HCT116 (cell line): ENCODE measurements around the gene IGFLR1. TPM values are rescaled to one million over a fixed set of nuclear protein-coding genes. Genes with fewer than 3 reads are reported as not detected.

Source experiments
- ATAC-seq: fragments of 200-7000 bp; cut with Tn5 transposase; 2 replicates; pipeline ENCODE4 v1.9.1; 2020; ENCODE audit warnings: mild to moderate bottlenecking, moderate library complexity
- BruUV-seq: library from RNA; stranded (reverse); fragments of 400-500 nt; replicated peaks from 2 replicates; lab custom pipeline; 2021; lab: Mats Ljungman, UMichigan
- CTCF ChIA-PET: fragments of 300-600 bp; sonication (Branson Sonifier 250); formaldehyde crosslinking; loops from one replicate; lab custom pipeline; 2021; ENCODE audit warnings: antibody characterized with exemption; lab: Charles Lee
- POLR2A ChIA-PET: fragments of 300-600, 350-600 bp; sonication (Branson Sonifier 250); formaldehyde crosslinking; loops from one replicate; lab custom pipeline; 2021; ENCODE audit warnings: antibody characterized with exemption; lab: Charles Lee
- RAD21 ChIA-PET, 2 experiments: fragments of 300-600 bp; sonication (Branson Sonifier 250); formaldehyde crosslinking; loops; one replicate each; lab custom pipeline; 2023; ENCODE audit warnings: low total read pairs in 2 of 2; ENCODE audit not compliant: uncharacterized antibody in 2 of 2, unreplicated experiment in 2 of 2, low non-redundant PET in 1 of 2; lab: Charles Lee
- DNase-seq: peaks from one replicate; pipeline ENCODE4 v3.0.0-alpha.2; 2010; ENCODE audit warnings: low read depth, low spot score
- H2AFZ ChIP-seq: fragments of 200-600 bp; shearing (Covaris generic), sonication (generic); 2 replicates; pipeline ENCODE4 v1.6.1; 2017; ENCODE audit warnings: low read depth, mixed run types, mixed read lengths, antibody characterized with exemption, low read length; ENCODE audit not compliant: poor library complexity, severe bottlenecking
- H3K27ac ChIP-seq: 2 replicates; pipeline ENCODE4 v1.5.1; 2012; ENCODE audit warnings: low read depth, low read length
- H3K27me3 ChIP-seq: fragments of 200-600 bp; sonication (generic); 2 replicates; pipeline ENCODE4 v1.6.1; 2016; ENCODE audit warnings: mixed run types, low read length, mixed read lengths; ENCODE audit not compliant: insufficient read depth
- H3K36me3 ChIP-seq, 2 experiments: fragments of 200-500 bp in 1 of 2; fragments of 200-600 bp in 1 of 2; sonication (Bioruptor generic) in 1 of 2; sonication (generic) in 1 of 2; 2 replicates each; pipeline versions ENCODE4 v1.5.1 to v1.6.1; 2014 to 2016; ENCODE audit warnings: low read length in 2 of 2, inconsistent platforms in 1 of 2, mixed read lengths in 1 of 2, mixed run types in 1 of 2; ENCODE audit not compliant: insufficient read depth in 2 of 2, control insufficient read depth in 1 of 2
- H3K4me1 ChIP-seq, 2 experiments: fragments of 200-600 bp in 1 of 2; sonication (generic) in 1 of 2; 2 replicates each; pipeline versions ENCODE4 v1.5.1 to v1.6.1; 2012 to 2017; ENCODE audit warnings: low read length in 2 of 2, inconsistent platforms in 1 of 2, mild to moderate bottlenecking in 1 of 2, mixed read lengths in 1 of 2, mixed run types in 1 of 2, moderate library complexity in 1 of 2; ENCODE audit not compliant: insufficient read depth in 2 of 2, control insufficient read depth in 1 of 2
- H3K4me2 ChIP-seq: fragments of 200-600 bp; sonication (generic); 2 replicates; pipeline ENCODE4 v1.6.1; 2017; ENCODE audit warnings: mixed run types, low read length, mixed read lengths
- H3K4me3 ChIP-seq, 2 experiments: fragments of 200-600 bp in 1 of 2; sonication (generic) in 1 of 2; replicated peaks in 1 of 2; 2 replicates each; pipeline ENCODE4 v1.5.1; 2011 to 2016; ENCODE audit warnings: low read length in 2 of 2, control low read depth in 1 of 2, low read depth in 1 of 2, mild to moderate bottlenecking in 1 of 2, mixed read lengths in 1 of 2, mixed run types in 1 of 2
- H3K79me2 ChIP-seq: fragments of 200-600 bp; sonication (generic); 2 replicates; pipeline ENCODE4 v1.6.1; 2017; ENCODE audit warnings: mild to moderate bottlenecking, mixed run types, low read length, moderate library complexity, mixed read lengths; ENCODE audit not compliant: insufficient read depth
- H3K9ac ChIP-seq: fragments of 200-600 bp; sonication (generic); 2 replicates; pipeline ENCODE4 v1.6.1; 2016; ENCODE audit warnings: low read length, mixed read lengths
- H3K9me2 ChIP-seq: fragments of 200-600 bp; sonication (generic), shearing (Covaris generic); 2 replicates; pipeline ENCODE4 v1.6.1; 2017; ENCODE audit warnings: mixed run types, mild to moderate bottlenecking, moderate library complexity; ENCODE audit not compliant: insufficient read depth
- H3K9me3 ChIP-seq, 2 experiments: fragments of 200-500 bp in 1 of 2; fragments of 200-600 bp in 1 of 2; sonication (Bioruptor generic) in 1 of 2; sonication (generic) in 1 of 2; 2 replicates each; pipeline ENCODE4 v1.6.1; 2014 to 2017; ENCODE audit warnings: low read length in 2 of 2, mixed read lengths in 2 of 2, inconsistent platforms in 1 of 2, low read depth in 1 of 2, mild to moderate bottlenecking in 1 of 2, mixed run types in 1 of 2, moderate library complexity in 1 of 2; ENCODE audit not compliant: control insufficient read depth in 1 of 2, insufficient read depth in 1 of 2
- H4K20me1 ChIP-seq: fragments of 200-600 bp; sonication (generic), shearing (Covaris generic); 2 replicates; pipeline ENCODE4 v1.6.1; 2017; ENCODE audit warnings: mixed run types, mild to moderate bottlenecking, moderate library complexity; ENCODE audit not compliant: insufficient read depth
- CBX3 ChIP-seq: IDR thresholded peaks from 2 replicates; pipeline ENCODE4 v1.6.1; 2012; ENCODE audit warnings: low read depth
- CEBPB ChIP-seq: IDR thresholded peaks from 2 replicates; pipeline ENCODE4 v1.6.1; 2012; ENCODE audit warnings: low read depth
- EZH2 ChIP-seq: fragments of 200-600 bp; sonication (generic); IDR thresholded peaks from 2 replicates; pipeline ENCODE4 v1.6.1; 2017; ENCODE audit warnings: antibody characterized with exemption, mixed run types
- EZH2phosphoT487 ChIP-seq: fragments of 200-600 bp; IDR thresholded peaks from 2 replicates; pipeline ENCODE4 v1.6.1; 2018; ENCODE audit warnings: antibody characterized with exemption, borderline replicate concordance
- FOSL1 ChIP-seq: IDR thresholded peaks from 2 replicates; pipeline ENCODE4 v1.6.1; 2012; ENCODE audit warnings: low read depth
- MAX ChIP-seq: IDR thresholded peaks from 2 replicates; pipeline ENCODE4 v1.6.1; 2012
- RAD21 ChIP-seq: IDR thresholded peaks from 2 replicates; pipeline ENCODE4 v1.6.1; 2012; ENCODE audit warnings: low read depth, mild to moderate bottlenecking
- REST ChIP-seq: IDR thresholded peaks from 2 replicates; pipeline ENCODE4 v1.6.1; 2012; ENCODE audit warnings: low read depth
- SIN3A ChIP-seq: IDR thresholded peaks from 2 replicates; pipeline ENCODE4 v1.6.1; 2012; ENCODE audit warnings: low read depth
- SP1 ChIP-seq: IDR thresholded peaks from 2 replicates; pipeline ENCODE4 v1.6.1; 2012; ENCODE audit warnings: low read depth
- SRF ChIP-seq: IDR thresholded peaks from 2 replicates; pipeline ENCODE4 v1.6.1; 2012; ENCODE audit warnings: low read depth
- TCF7L2 ChIP-seq: IDR thresholded peaks from 2 replicates; pipeline ENCODE4 v1.7.0; 2011; ENCODE audit warnings: borderline replicate concordance, inconsistent platforms; ENCODE audit not compliant: insufficient read depth, insufficient read length; ENCODE audit errors: extremely low read depth
- YY1 ChIP-seq: IDR thresholded peaks from 2 replicates; pipeline ENCODE4 v1.6.1; 2011; ENCODE audit warnings: low read length, low read depth, moderate library complexity, mild to moderate bottlenecking; ENCODE audit not compliant: insufficient replicate concordance; ENCODE audit errors: extremely low read depth
- ZNF274 ChIP-seq: fragments of 200-500 bp; sonication (Bioruptor generic); IDR thresholded peaks from 2 replicates; pipeline ENCODE4 v1.6.1; 2014; ENCODE audit warnings: mild to moderate bottlenecking, low read depth, low read length, inconsistent platforms
- intact Hi-C: fragments of 100-400 bp; cut with micrococcal nuclease; formaldehyde crosslinking; loops from 2 replicates; pipeline ENCODE4 v1.10.0; 2022
- total RNA-seq: library from RNA; stranded (reverse); gene quantifications from one replicate; pipeline ENCODE4 v1.2.1, GENCODE V29; 2021; ENCODE audit not compliant: unreplicated experiment

IGFLR1 gene
- total RNA-seq, 1 experiment from 2014 or later = 8.3 TPM

- Histone ChIP-seq H3K4me1 (no peaks in the 10 kb centered on the region), H3K4me3 (no peak overlapping the region), H3K27ac (no peak overlapping the region), H3K4me2 (no peak overlapping the region), H3K9me3 (no peaks in the 10 kb centered on the region), H3K9ac (no peak overlapping the region), H2AFZ (no peak overlapping the region), H4K20me1 (no peaks in the 10 kb centered on the region), H3K27me3 (no peaks in the 10 kb centered on the region), H3K79me2 (peaks cover 13% of the 10 kb centered on the region; the same call in 1 of the 2 replicates), H3K36me3 (peaks cover 71 to 75% of the 10 kb centered on the region in 2 experiments), H3K9me2 (no peaks in the 10 kb centered on the region)
- intact Hi-C loops = no loop called here
- no peak for ATAC-seq
- RAD21 ChIA-PET = no interaction called here
- no TSS peak for BruUV-seq
- no peak for DNase-seq
- TF ChIP-seq SP1 (no peak), CBX3 (no peak), YY1 (no peak), ZNF274 (no peak), REST (no peak), FOSL1 (no peak), SIN3A (no peak), SRF (no peak), CEBPB (no peak), RAD21 (no peak), MAX (no peak), EZH2 (no peak), TCF7L2 (no peak), EZH2phosphoT487 (no peak)
- POLR2A ChIA-PET = no interaction called here
- CTCF ChIA-PET = no interaction called here
Measured at GRCh38 chr19:35725216-35725861, 16.9 kb downstream of the IGFLR1 start.
